Adrenal gland (tissue), 5 donors: ENCODE data around the gene ARL4D.

Source experiments
- POLR2A ChIP-seq, 2 donors: fragments of 450-650 bp; IDR thresholded peaks; one replicate each; pipeline ENCODE4 v1.6.1; 2017; ENCODE audit warnings: antibody characterized with exemption in 2 of 2, mild to moderate bottlenecking in 2 of 2, moderate library complexity in 1 of 2
- TF ChIP-seq, protein P1 (sequence below), 6 experiments: fragments of 450-650 bp in 4 of 6; fragments of 200-600 bp in 2 of 6; sonication (generic) in 1 of 6; IDR thresholded peaks; 1 replicate in 5 of 6; 2 replicates in 1 of 6; pipeline versions ENCODE4 v1.5.1 to v1.8.0; 2016 to 2021; ENCODE audit warnings: antibody characterized with exemption in 6 of 6, mild to moderate bottlenecking in 2 of 6, moderate library complexity in 1 of 6
- donor health status: DM: no; HTN: no; CAD: no.

DNA sequence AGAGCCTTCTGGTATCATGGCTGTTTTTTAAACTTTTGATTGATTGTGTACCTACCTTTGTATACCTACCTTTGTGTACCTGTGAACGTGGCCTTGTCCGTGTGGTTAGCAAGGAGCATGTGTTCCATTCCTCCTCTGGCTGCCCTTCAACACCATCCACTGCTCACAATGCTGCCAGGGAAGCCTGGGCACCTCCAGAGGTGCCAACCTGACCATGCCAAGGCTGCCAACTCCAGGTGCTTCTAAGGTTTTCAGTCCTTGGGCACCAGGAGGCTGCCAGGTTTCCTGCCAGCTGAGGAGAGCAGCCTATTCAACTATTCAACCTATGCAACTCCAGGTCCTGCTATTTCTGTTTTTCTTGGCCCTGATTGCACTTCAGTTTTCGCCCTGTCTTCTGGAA, 17.6 kb upstream of the ARL4D start:
- TF ChIP-seq, protein P1, sequence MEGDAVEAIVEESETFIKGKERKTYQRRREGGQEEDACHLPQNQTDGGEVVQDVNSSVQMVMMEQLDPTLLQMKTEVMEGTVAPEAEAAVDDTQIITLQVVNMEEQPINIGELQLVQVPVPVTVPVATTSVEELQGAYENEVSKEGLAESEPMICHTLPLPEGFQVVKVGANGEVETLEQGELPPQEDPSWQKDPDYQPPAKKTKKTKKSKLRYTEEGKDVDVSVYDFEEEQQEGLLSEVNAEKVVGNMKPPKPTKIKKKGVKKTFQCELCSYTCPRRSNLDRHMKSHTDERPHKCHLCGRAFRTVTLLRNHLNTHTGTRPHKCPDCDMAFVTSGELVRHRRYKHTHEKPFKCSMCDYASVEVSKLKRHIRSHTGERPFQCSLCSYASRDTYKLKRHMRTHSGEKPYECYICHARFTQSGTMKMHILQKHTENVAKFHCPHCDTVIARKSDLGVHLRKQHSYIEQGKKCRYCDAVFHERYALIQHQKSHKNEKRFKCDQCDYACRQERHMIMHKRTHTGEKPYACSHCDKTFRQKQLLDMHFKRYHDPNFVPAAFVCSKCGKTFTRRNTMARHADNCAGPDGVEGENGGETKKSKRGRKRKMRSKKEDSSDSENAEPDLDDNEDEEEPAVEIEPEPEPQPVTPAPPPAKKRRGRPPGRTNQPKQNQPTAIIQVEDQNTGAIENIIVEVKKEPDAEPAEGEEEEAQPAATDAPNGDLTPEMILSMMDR (IDR thresholded peaks at IDR 0.05), result no peak
- no peak for TF ChIP-seq POLR2A (IDR thresholded peaks at IDR 0.05)
